Activated naive CD4-positive, alpha-beta T cell treated with anti-CD3 and anti-CD28 coated beads, Interleukin-2, amount 50 U/mL, for 72 hours (primary cell): ENCODE results near the gene CD70. TPM values are rescaled to one million over a fixed set of nuclear protein-coding genes. Genes with fewer than 3 reads are reported as not detected.
A peak's percentile ranks its signal among the peaks of the same experiment; 100 is the strongest.
"Not testable (repeated sequence)": the region's sequence is repeated elsewhere in the genome, so short reads cannot be mapped to it uniquely, and the experiment has no call there.

ENCODE experiments used
- ATAC-seq, 2 donors: fragments of 150-1000 bp; cut with Tn5 transposase; 2 replicates each; pipeline ENCODE4 v1.10.0; 2021; ENCODE audit warnings: mild to moderate bottlenecking in 2 of 2, moderate library complexity in 2 of 2
- DNase-seq, 2 donors: peaks; one replicate each; pipeline ENCODE4 v3.0.0; 2021 to 2022; ENCODE audit warnings: low spot score in 2 of 2
- H3K27ac Mint-ChIP-seq, 2 donors: one replicate each; pipeline ENCODE4 v1.8.0; 2022; ENCODE audit warnings: mild to moderate bottlenecking in 2 of 2, mixed read lengths in 2 of 2
- H3K36me3 Mint-ChIP-seq, 2 donors: one replicate each; pipeline ENCODE4 v1.8.0; 2022; ENCODE audit warnings: mixed read lengths in 2 of 2
- H3K9me3 Mint-ChIP-seq, 2 donors: one replicate each; pipeline ENCODE4 v1.8.0; 2022; ENCODE audit warnings: mixed read lengths in 2 of 2
- total RNA-seq, 2 donors: library from RNA; stranded (reverse); gene quantifications; one replicate each; pipeline ENCODE4 v1.2.3, GENCODE V29; 2022

Gene CD70
- total RNA-seq, result 1 to 10 TPM; 4.8 to 8.4 TPM

GRCh38 chr19:6590827-6591319 lies at the start of gene CD70:
TSS of gene CD70 (minus strand) at chr19:6591150. CDS start at chr19:6591002, 148 bp downstream.
- DNase-seq, result peak; percentile 57 to 60
- H3K27ac Mint-ChIP-seq, result peak within 1 kb of the TSS in 1 of 2 donors; percentile 44

GRCh38 chr19:6640333-6640732 lies 49.4 kb upstream of the CD70 start:
- not testable (repeated sequence) for ATAC-seq, DNase-seq, H3K9me3 Mint-ChIP-seq, H3K36me3 Mint-ChIP-seq
- H3K27ac Mint-ChIP-seq, result peak overlapping the region in 1 of 2 donors; percentile 78

More at GRCh38 chr19:6590827-6591319, at the start of gene CD70:
- no peaks in the 10 kb centered on the region for H3K9me3 Mint-ChIP-seq
- peaks cover 10 to 11% of the 10 kb centered on the region in 2 donors for H3K36me3 Mint-ChIP-seq
- peak; percentile 77 for ATAC-seq

GRCh38 chr19:6639439-6639838 lies 48.5 kb upstream of the CD70 start:
- Mint-ChIP-seq H3K36me3 (peaks cover 0 to 3% of the 10 kb centered on the region in 2 donors), H3K27ac (peak overlapping the region; percentile 25 to 78), H3K9me3 (peaks cover 0 to 2% of the 10 kb centered on the region in 2 donors)
- DNase-seq, result no peak
- ATAC-seq, result peak; percentile 90 to 93

- not testable (repeated sequence) for DNase-seq, H3K9me3 Mint-ChIP-seq, ATAC-seq, H3K27ac Mint-ChIP-seq
- H3K36me3 Mint-ChIP-seq, result peaks cover 0 to 13% of the 10 kb centered on the region in 2 donors
Measured at GRCh38 chr19:6633456-6633813, 42.5 kb upstream of the CD70 start.

GRCh38 chr19:6632747-6633455 lies 42.0 kb upstream of the CD70 start:
- peak in 1 of 2 donors; percentile 57 for DNase-seq
- ATAC-seq, result peak in 1 of 2 donors; percentile 34
- not testable (repeated sequence) for H3K9me3 Mint-ChIP-seq, H3K27ac Mint-ChIP-seq
- peaks cover 0 to 13% of the 10 kb centered on the region in 2 donors for H3K36me3 Mint-ChIP-seq

- peak in 1 of 2 donors; percentile 90 for DNase-seq
- peak; percentile 66 to 67 for ATAC-seq
- Mint-ChIP-seq H3K9me3 (peaks cover 0 to 12% of the 10 kb centered on the region in 2 donors), H3K27ac (peak overlapping the region in 1 of 2 donors; percentile 18), H3K36me3 (peaks cover 0 to 19% of the 10 kb centered on the region in 2 donors)
Measured at GRCh38 chr19:6632002-6632621, 41.2 kb upstream of the CD70 start.

- peaks cover 0 to 18% of the 10 kb centered on the region in 2 donors for H3K9me3 Mint-ChIP-seq
- H3K36me3 Mint-ChIP-seq, result peaks cover 6 to 27% of the 10 kb centered on the region in 2 donors
- no peak overlapping the region for H3K27ac Mint-ChIP-seq
- DNase-seq, result no peak
- no peak for ATAC-seq
Measured at GRCh38 chr19:6626764-6627163, 35.8 kb upstream of the CD70 start.

GRCh38 chr19:6617374-6617773 lies 26.4 kb upstream of the CD70 start:
- Mint-ChIP-seq H3K27ac (no peak overlapping the region), H3K9me3 (peaks cover 14 to 24% of the 10 kb centered on the region in 2 donors), H3K36me3 (peaks cover 14 to 37% of the 10 kb centered on the region in 2 donors)
- ATAC-seq (no peak), DNase-seq (no peak)

GRCh38 chr19:6616011-6616410 lies 25.1 kb upstream of the CD70 start:
- peak in 1 of 2 donors; percentile 61 for DNase-seq
- H3K27ac Mint-ChIP-seq, result peak overlapping the region; percentile 85 to 96
- H3K36me3 Mint-ChIP-seq, result peaks cover 13 to 36% of the 10 kb centered on the region in 2 donors
- ATAC-seq, result peak; percentile 93 to 97
- H3K9me3 Mint-ChIP-seq, result peaks cover 14 to 24% of the 10 kb centered on the region in 2 donors

GRCh38 chr19:6613711-6614110 lies 22.8 kb upstream of the CD70 start:
- ATAC-seq (peak in 1 of 2 donors; percentile 49), DNase-seq (no peak)
- Mint-ChIP-seq H3K36me3 (peaks cover 13 to 36% of the 10 kb centered on the region in 2 donors), H3K27ac (peak overlapping the region in 1 of 2 donors; percentile 90), H3K9me3 (peaks cover 9 to 19% of the 10 kb centered on the region in 2 donors)

- Mint-ChIP-seq H3K27ac (no peak overlapping the region), H3K9me3 (peaks cover 0 to 8% of the 10 kb centered on the region in 2 donors), H3K36me3 (peaks cover 0 to 12% of the 10 kb centered on the region in 2 donors)
- peak in 1 of 2 donors; percentile 37 for ATAC-seq
- DNase-seq, result no peak
Measured at GRCh38 chr19:6610934-6611852, 20.2 kb upstream of the CD70 start.

GRCh38 chr19:6608940-6609339 lies 18.0 kb upstream of the CD70 start:
- no peak for DNase-seq
- H3K36me3 Mint-ChIP-seq, result peaks cover 0 to 8% of the 10 kb centered on the region in 2 donors
- H3K9me3 Mint-ChIP-seq, result peaks cover 0 to 5% of the 10 kb centered on the region in 2 donors
- no peak overlapping the region for H3K27ac Mint-ChIP-seq
- peak in 1 of 2 donors; percentile 18 for ATAC-seq

- not testable (repeated sequence) for H3K27ac Mint-ChIP-seq, ATAC-seq
Measured at GRCh38 chr19:6608146-6608545, 17.2 kb upstream of the CD70 start.

GRCh38 chr19:6606276-6607070 lies 15.5 kb upstream of the CD70 start:
- not testable (repeated sequence) for DNase-seq

More at GRCh38 chr19:6608146-6608545, 17.2 kb upstream of the CD70 start:
- not testable (repeated sequence) for DNase-seq, H3K9me3 Mint-ChIP-seq, H3K36me3 Mint-ChIP-seq

GRCh38 chr19:6604906-6605305 lies 14.0 kb upstream of the CD70 start:
- no peak for DNase-seq
- H3K9me3 Mint-ChIP-seq, result peaks cover 0 to 4% of the 10 kb centered on the region in 2 donors
- no peak for ATAC-seq
- H3K36me3 Mint-ChIP-seq, result no peaks in the 10 kb centered on the region
- no peak overlapping the region for H3K27ac Mint-ChIP-seq

More at GRCh38 chr19:6606276-6607070, 15.5 kb upstream of the CD70 start:
- H3K9me3 Mint-ChIP-seq, H3K36me3 Mint-ChIP-seq, ATAC-seq, H3K27ac Mint-ChIP-seq: not testable (repeated sequence)
